ENCODE measurements around the gene PAK6. TPM values are rescaled to one million over a fixed set of nuclear protein-coding genes. Genes with fewer than 3 reads are reported as not detected.

Gene PAK6
- polyA plus RNA-seq, 1 donor (not counting 4 experiments of a cell fraction or from before 2014, with no cell fraction given), result 11.5 TPM

GRCh38 chr15:40198355-40199085 lies 40.3 kb upstream of the PAK6 start:
- Histone ChIP-seq H3K27ac (ENCODE audit: control insufficient read depth, insufficient read depth, low read length) (no peak overlapping the region), H3K36me3 (ENCODE audit: control insufficient read depth in 2 of 2, extremely low read depth in 1 of 2, insufficient read depth in 2 of 2, low read length in 2 of 2) (peaks cover 0 to 9% of the 10 kb centered on the region in 2 experiments)
- no peak for TF ChIP-seq EZH2 (IDR thresholded peaks at IDR 0.05; ENCODE audit: low read length)
- TF ChIP-seq CTCF (optimal IDR thresholded peaks at IDR 0.05 in 1 of 3, IDR thresholded peaks at IDR 0.05 in 1 of 3, conservative IDR thresholded peaks at IDR 0.05 in 1 of 3; ENCODE audit: extremely low read depth in 1 of 3, insufficient read depth in 2 of 3, low read length in 3 of 3), result no peak

DNA sequence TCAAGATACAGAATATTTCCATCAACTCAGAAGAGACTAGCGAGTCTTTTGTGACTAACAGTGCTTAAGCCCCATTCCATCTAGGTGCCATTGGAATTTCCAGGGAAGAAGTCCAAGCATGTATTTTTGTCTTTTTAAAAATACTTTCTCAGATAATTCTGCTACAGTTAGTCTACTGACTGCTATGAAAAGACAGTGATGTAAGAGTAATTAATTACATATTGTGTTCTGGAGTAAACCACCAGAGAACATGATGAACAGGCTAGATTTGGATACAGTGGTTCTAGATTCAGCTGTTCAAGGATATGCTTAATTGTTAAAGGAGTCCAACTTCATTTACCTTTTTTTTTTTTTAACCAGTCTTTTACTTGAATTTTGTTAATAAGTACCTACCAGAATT lies 34.8 kb upstream of the PAK6 start:
- Histone ChIP-seq H3K36me3 (ENCODE audit: control insufficient read depth in 2 of 2, extremely low read depth in 1 of 2, insufficient read depth in 2 of 2, low read length in 2 of 2) (peaks cover 0 to 8% of the 10 kb centered on the region in 2 experiments), H3K9me3 (ENCODE audit: control insufficient read depth, low read depth, low read length) (no peaks in the 10 kb centered on the region), H3K27me3 (ENCODE audit: control insufficient read depth, extremely low read depth, insufficient read depth, low read length) (no peaks in the 10 kb centered on the region)

More at GRCh38 chr15:40198355-40199085, 40.3 kb upstream of the PAK6 start:
- Histone ChIP-seq H4K20me1 (ENCODE audit: control insufficient read depth, extremely low read depth, insufficient read depth, low read length) (no peaks in the 10 kb centered on the region), H3K27me3 (ENCODE audit: control insufficient read depth, extremely low read depth, insufficient read depth, low read length) (no peaks in the 10 kb centered on the region), H3K79me2 (ENCODE audit: control insufficient read depth, insufficient read depth, low read length) (no peaks in the 10 kb centered on the region), H3K9me3 (ENCODE audit: control insufficient read depth, low read depth, low read length) (no peaks in the 10 kb centered on the region), H3K4me3 (ENCODE audit: control insufficient read depth in 2 of 3, extremely low read depth in 1 of 3, insufficient read depth in 2 of 3, low read depth in 1 of 3, low read length in 3 of 3) (no peak overlapping the region), H3K9ac (ENCODE audit: control insufficient read depth, extremely low read depth, insufficient read depth, low read length) (no peak overlapping the region), H3K4me1 (ENCODE audit: control insufficient read depth, extremely low read depth, insufficient read depth, low read length) (no peaks in the 10 kb centered on the region), H3K9me1 (ENCODE audit: control insufficient read depth, extremely low read depth, insufficient read depth, low read length) (no peaks in the 10 kb centered on the region), H3K4me2 (ENCODE audit: control insufficient read depth, extremely low read depth, insufficient read depth, low read depth, low read length) (no peak overlapping the region), H2AFZ (ENCODE audit: control insufficient read depth, low read length) (no peak overlapping the region)
- no peak for DNase-seq (ENCODE audit: low read depth, low spot score)
- FAIRE-seq, result no peak
- dilution Hi-C loops (cut with MboI; ENCODE audit: extremely low pct_ligation_motif_present, low sequenced_read_pairs), result no loop called here

More for the DNA sequence above, 34.8 kb upstream of the PAK6 start:
- no peaks in the 10 kb centered on the region for H4K20me1 ChIP-seq (ENCODE audit: control insufficient read depth, extremely low read depth, insufficient read depth, low read length)
- dilution Hi-C loops (cut with MboI; ENCODE audit: extremely low pct_ligation_motif_present, low sequenced_read_pairs), result no loop called here
- H3K4me1 ChIP-seq (ENCODE audit: control insufficient read depth, extremely low read depth, insufficient read depth, low read length), result no peaks in the 10 kb centered on the region
- H3K9me1 ChIP-seq (ENCODE audit: control insufficient read depth, extremely low read depth, insufficient read depth, low read length), result no peaks in the 10 kb centered on the region
- TF ChIP-seq EZH2 (IDR thresholded peaks at IDR 0.05; ENCODE audit: low read length), result no peak
- no peak for TF ChIP-seq CTCF (optimal IDR thresholded peaks at IDR 0.05 in 1 of 3, IDR thresholded peaks at IDR 0.05 in 1 of 3, conservative IDR thresholded peaks at IDR 0.05 in 1 of 3; ENCODE audit: extremely low read depth in 1 of 3, insufficient read depth in 2 of 3, low read length in 3 of 3)
- no peak overlapping the region for H3K4me2 ChIP-seq (ENCODE audit: control insufficient read depth, extremely low read depth, insufficient read depth, low read depth, low read length)
- no peak for FAIRE-seq
- H3K27ac ChIP-seq (ENCODE audit: control insufficient read depth, insufficient read depth, low read length), result no peak overlapping the region
- no peak overlapping the region for H3K9ac ChIP-seq (ENCODE audit: control insufficient read depth, extremely low read depth, insufficient read depth, low read length)
- DNase-seq (ENCODE audit: low read depth, low spot score), result no peak
- H3K79me2 ChIP-seq (ENCODE audit: control insufficient read depth, insufficient read depth, low read length), result no peaks in the 10 kb centered on the region
- H2AFZ ChIP-seq (ENCODE audit: control insufficient read depth, low read length), result no peak overlapping the region
- H3K4me3 ChIP-seq (ENCODE audit: control insufficient read depth in 2 of 3, extremely low read depth in 1 of 3, insufficient read depth in 2 of 3, low read depth in 1 of 3, low read length in 3 of 3), result no peak overlapping the region

Data from keratinocyte (primary cell).